HepG2 (cell line): ENCODE results near the gene CAMK1D. TPM values are rescaled to one million over a fixed set of nuclear protein-coding genes. Genes with fewer than 3 reads are reported as not detected.

Experiments
- ATAC-seq: fragments of 200-7000 bp; cut with Tn5 transposase; 3 replicates; pipeline ENCODE4 v1.9.1; 2020; ENCODE audit warnings: mild to moderate bottlenecking, moderate library complexity
- BruUV-seq: library from RNA; stranded (reverse); fragments of 400-500 nt; replicated peaks from 2 replicates; lab custom pipeline; 2021; lab: Mats Ljungman, UMichigan
- CTCF ChIA-PET: fragments of 300-600 bp; formaldehyde crosslinking; extraction: SDS; loops from one replicate; lab custom pipeline; 2021; ENCODE audit warnings: low total read pairs, inconsistent platforms, low intra/inter-chr PET ratio; lab: Yijun Ruan, JAX
- POLR2A ChIA-PET: fragments of 350-600 bp; sonication (Branson Sonifier 250); formaldehyde crosslinking; loops from one replicate; lab custom pipeline; 2020; ENCODE audit warnings: antibody characterized with exemption, inconsistent platforms; lab: Yijun Ruan, JAX
- DNase-seq: peaks from one replicate; pipeline ENCODE4 v3.0.0-alpha.2; 2015; ENCODE audit warnings: low spot score
- FAIRE-seq: peaks from 3 replicates; lab custom pipeline; 2011; peaks lifted over from hg19 to GRCh38; lab: Jason Lieb, UNC
- H2AFZ ChIP-seq: one replicate; pipeline ENCODE4 v1.6.1; 2011; ENCODE audit warnings: low read length, inconsistent platforms
- H3K27ac ChIP-seq: fragments of 300-600 bp; 3 replicates; pipeline ENCODE4 v1.8.0; 2011; ENCODE audit warnings: mixed run types, mild to moderate bottlenecking, mixed read lengths, low read length, inconsistent platforms; ENCODE audit not compliant: insufficient read depth; ENCODE audit errors: extremely low read length
- H3K27me3 ChIP-seq, 2 experiments: fragments of 200-600 bp in 1 of 2; 2 replicates in 1 of 2; 3 replicates in 1 of 2; pipeline versions ENCODE4 v1.6.0 to v1.8.0; 2011; ENCODE audit warnings: low read length in 2 of 2, mild to moderate bottlenecking in 2 of 2, moderate library complexity in 2 of 2, inconsistent platforms in 1 of 2; ENCODE audit not compliant: insufficient read depth in 2 of 2, control insufficient read depth in 1 of 2
- H3K36me3 ChIP-seq, 2 experiments: fragments of 200-600 bp in 1 of 2; replicated peaks in 1 of 2; 2 replicates in 1 of 2; 3 replicates in 1 of 2; pipeline versions ENCODE4 v1.5.1 to v1.8.0; 2011; ENCODE audit warnings: low read length in 2 of 2, inconsistent platforms in 1 of 2; ENCODE audit not compliant: insufficient read depth in 2 of 2, control insufficient read depth in 1 of 2
- H3K4me1 ChIP-seq: 2 replicates; pipeline ENCODE4 v1.5.1; 2012; ENCODE audit warnings: low read length, inconsistent platforms; ENCODE audit not compliant: insufficient read depth
- H3K4me2 ChIP-seq: 2 replicates; pipeline ENCODE4 v1.6.0; 2011; ENCODE audit warnings: low read depth, low read length, inconsistent platforms
- H3K4me3 ChIP-seq, 3 experiments: fragments of 200-600 bp in 1 of 3; sonication (generic), shearing (Covaris generic) in 1 of 3; replicated peaks in 1 of 3; 2 replicates each; pipeline ENCODE4 v1.5.1; 2011 to 2016; ENCODE audit warnings: low read length in 3 of 3, inconsistent platforms in 2 of 3, low read depth in 2 of 3, mild to moderate bottlenecking in 2 of 3, control low read depth in 1 of 3, mixed read lengths in 1 of 3; ENCODE audit not compliant: insufficient read depth in 1 of 3
- H3K79me2 ChIP-seq: one replicate; pipeline ENCODE4 v1.6.1; 2011; ENCODE audit warnings: low read length, inconsistent platforms; ENCODE audit not compliant: insufficient read depth
- H3K9ac ChIP-seq: 2 replicates; pipeline ENCODE4 v1.6.0; 2011; ENCODE audit warnings: mild to moderate bottlenecking, low read depth, low read length, inconsistent platforms; ENCODE audit not compliant: insufficient read depth
- H3K9me3 ChIP-seq: 2 replicates; pipeline ENCODE4 v1.5.1; 2012; ENCODE audit warnings: mild to moderate bottlenecking, low read length
- H4K20me1 ChIP-seq: 2 replicates; pipeline ENCODE4 v1.6.0; 2011; ENCODE audit warnings: inconsistent platforms, mild to moderate bottlenecking, low read length, moderate library complexity; ENCODE audit not compliant: insufficient read depth
- CAMTA2 ChIP-seq: sonication (generic); formaldehyde crosslinking; IDR thresholded peaks from 2 replicates; pipeline ENCODE4 v1.4.0; 2020; ENCODE audit warnings: mild to moderate bottlenecking, missing genetic modification reagents, borderline replicate concordance
- FOXO1 ChIP-seq: sonication (generic); formaldehyde crosslinking; IDR thresholded peaks from 2 replicates; pipeline ENCODE4 v1.4.0; 2020; ENCODE audit warnings: missing genetic modification reagents
- MED8 ChIP-seq: sonication (generic); formaldehyde crosslinking; IDR thresholded peaks from 2 replicates; pipeline ENCODE4 v1.8.1; 2023; ENCODE audit warnings: mild to moderate bottlenecking, missing genetic modification reagents; ENCODE audit not compliant: insufficient replicate concordance
- MYC ChIP-seq: sonication (generic); formaldehyde crosslinking; IDR thresholded peaks from 2 replicates; pipeline ENCODE4 v1.9.0; 2021; ENCODE audit warnings: missing genetic modification reagents, borderline replicate concordance
- RBM39 ChIP-seq: fragments of 200-400 bp; formaldehyde crosslinking; IDR thresholded peaks from one replicate; pipeline ENCODE4 v1.6.1; 2018; ENCODE audit warnings: antibody characterized with exemption, mild to moderate bottlenecking, low read depth, low read length; ENCODE audit not compliant: poor library complexity, severe bottlenecking
- SNAI1 ChIP-seq: sonication (generic); formaldehyde crosslinking; IDR thresholded peaks from 2 replicates; pipeline ENCODE4 v1.5.0; 2020; ENCODE audit warnings: mild to moderate bottlenecking, missing genetic modification reagents, borderline replicate concordance
- TFDP2 ChIP-seq: sonication (generic); formaldehyde crosslinking; IDR thresholded peaks from 2 replicates; pipeline ENCODE4 v1.4.0; 2020; ENCODE audit warnings: missing genetic modification reagents
- ZBTB38 ChIP-seq: sonication (generic); formaldehyde crosslinking; IDR thresholded peaks from 2 replicates; pipeline ENCODE4 v1.5.1; 2020; ENCODE audit warnings: mild to moderate bottlenecking, missing genetic modification reagents
- ZFX ChIP-seq: sonication (generic); formaldehyde crosslinking; IDR thresholded peaks from 2 replicates; pipeline ENCODE4 v1.4.0; 2020; ENCODE audit warnings: mild to moderate bottlenecking, low read depth, missing genetic modification reagents, moderate library complexity
- ZNF496 ChIP-seq: sonication (generic); formaldehyde crosslinking; IDR thresholded peaks from 2 replicates; pipeline ENCODE4 v1.8.1; 2023; ENCODE audit warnings: mild to moderate bottlenecking, moderate library complexity, missing genetic modification reagents; ENCODE audit not compliant: insufficient replicate concordance
- ZNF562 ChIP-seq: sonication (generic); formaldehyde crosslinking; IDR thresholded peaks from 2 replicates; pipeline ENCODE4 v1.8.0; 2022; ENCODE audit warnings: missing genetic modification reagents, borderline replicate concordance
- ZNF800 ChIP-seq: sonication (generic); formaldehyde crosslinking; IDR thresholded peaks from 2 replicates; pipeline ENCODE4 v1.4.0; 2020; ENCODE audit warnings: missing genetic modification reagents
- ZSCAN22 ChIP-seq: sonication (generic); formaldehyde crosslinking; IDR thresholded peaks from 2 replicates; pipeline ENCODE4 v1.4.0; 2020; ENCODE audit warnings: mild to moderate bottlenecking, missing genetic modification reagents
- WGBS: methylation state at CpG from one replicate; pipeline ENCODE4 v1.1.6; 2017; ENCODE audit warnings: low lambda C conversion rate; 5-methylcytosine and 5-hydroxymethylcytosine counted together
- in situ Hi-C: cut with HindIII; loops from 2 replicates; pipeline ENCODE4 v1.10.0; 2017; ENCODE audit warnings: low pct_unique_long_range_greater_than_20kb; ENCODE audit not compliant: extremely low pct_ligation_motif_present
- intact Hi-C: fragments of 100-400 bp; cut with micrococcal nuclease; formaldehyde crosslinking; loops from one replicate; pipeline ENCODE4 v1.10.0; 2022; ENCODE audit not compliant: unreplicated experiment
- polyA plus RNA-seq, 8 experiments: library from polyadenylated mRNA; depleted of rRNA in 3 of 8; stranded (reverse) in 7 of 8; unstranded in 1 of 8; fragments of >200 nt; fragmentation: Illumina TruSeq in 4 of 8; extraction: Trizol in 4 of 8; gene quantifications; 2 replicates each; pipeline versions ENCODE4 v1.2.1 to v1.2.3, GENCODE V29; 2011 to 2016; ENCODE audit warnings: low read depth in 4 of 8, missing spikeins in 1 of 8, mixed read lengths in 1 of 8; ENCODE audit not compliant: insufficient read depth in 1 of 8
- total RNA-seq, 5 experiments: library from RNA; depleted of rRNA; stranded (reverse); fragments of >200 nt; fragmentation: Illumina TruSeq; extraction: Trizol; gene quantifications; 2 replicates each; pipeline ENCODE4 v1.2.3, GENCODE V29; 2016; ENCODE audit warnings: low read depth in 1 of 5
- TF ChIP-seq, protein P1 (sequence below): sonication (generic); IDR thresholded peaks from 2 replicates; pipeline ENCODE4 v1.6.1; 2016; ENCODE audit warnings: low read depth, borderline replicate concordance
- TF ChIP-seq, protein P2 (sequence below): sonication (generic); formaldehyde crosslinking; IDR thresholded peaks from 2 replicates; pipeline ENCODE4 v1.5.1; 2020; ENCODE audit warnings: mild to moderate bottlenecking, missing genetic modification reagents, moderate library complexity

CAMK1D gene
- total and polyA plus RNA-seq, 2 of the 13 experiments (the other 11 are each of a cell fraction or from before 2014, with no cell fraction given), result under 0.01 TPM; not detected in 1

- 0% methylated on average over 30 of the region's 47 CpGs for WGBS
- POLR2A ChIA-PET, result no interaction called here
- Histone ChIP-seq H3K4me2 (peak overlapping the region; percentile 78), H3K36me3 (no peaks in the 10 kb centered on the region), H4K20me1 (no peaks in the 10 kb centered on the region), H3K27ac (no peak overlapping the region), H3K4me1 (peaks cover 20% of the 10 kb centered on the region), H3K27me3 (peaks cover 5 to 46% of the 10 kb centered on the region in 2 experiments; a peak in 4 of 5 replicates), H3K9ac (no peak overlapping the region), H2AFZ (no peak overlapping the region), H3K4me3 (peak overlapping the region; percentile 42 to 62 (median 54)), H3K79me2 (no peaks in the 10 kb centered on the region), H3K9me3 (no peaks in the 10 kb centered on the region)
- in situ Hi-C loops, result no loop called here
- peak; percentile 63 for ATAC-seq
- peak; percentile 29 for DNase-seq
- BruUV-seq, result no TSS peak
- peak; percentile 55 for FAIRE-seq
- intact Hi-C loops, result no loop called here
- CTCF ChIA-PET, result no interaction called here
- TF ChIP-seq, protein P1, sequence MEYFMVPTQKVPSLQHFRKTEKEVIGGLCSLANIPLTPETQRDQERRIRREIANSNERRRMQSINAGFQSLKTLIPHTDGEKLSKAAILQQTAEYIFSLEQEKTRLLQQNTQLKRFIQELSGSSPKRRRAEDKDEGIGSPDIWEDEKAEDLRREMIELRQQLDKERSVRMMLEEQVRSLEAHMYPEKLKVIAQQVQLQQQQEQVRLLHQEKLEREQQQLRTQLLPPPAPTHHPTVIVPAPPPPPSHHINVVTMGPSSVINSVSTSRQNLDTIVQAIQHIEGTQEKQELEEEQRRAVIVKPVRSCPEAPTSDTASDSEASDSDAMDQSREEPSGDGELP, result no peak
- TF ChIP-seq FOXO1 (CRISPR knock-in tag) (0 out of 2 replicates have a peak, but pooled peaks have one; percentile 6), ZSCAN22 (no peak), ZNF800 (CRISPR knock-in tag) (peak; percentile 96), RBM39 (no peak), ZBTB38 (no peak), MYC (CRISPR knock-in tag) (peak; percentile 49; the same call in 1 of the 2 replicates), ZNF562 (no peak), CAMTA2 (CRISPR knock-in tag) (no peak), TFDP2 (CRISPR knock-in tag) (no peak), SNAI1 (CRISPR knock-in tag) (no peak), MED8 (peak; percentile 30), ZNF496 (CRISPR knock-in tag) (no peak), ZFX (no peak)
- TF ChIP-seq, protein P2, sequence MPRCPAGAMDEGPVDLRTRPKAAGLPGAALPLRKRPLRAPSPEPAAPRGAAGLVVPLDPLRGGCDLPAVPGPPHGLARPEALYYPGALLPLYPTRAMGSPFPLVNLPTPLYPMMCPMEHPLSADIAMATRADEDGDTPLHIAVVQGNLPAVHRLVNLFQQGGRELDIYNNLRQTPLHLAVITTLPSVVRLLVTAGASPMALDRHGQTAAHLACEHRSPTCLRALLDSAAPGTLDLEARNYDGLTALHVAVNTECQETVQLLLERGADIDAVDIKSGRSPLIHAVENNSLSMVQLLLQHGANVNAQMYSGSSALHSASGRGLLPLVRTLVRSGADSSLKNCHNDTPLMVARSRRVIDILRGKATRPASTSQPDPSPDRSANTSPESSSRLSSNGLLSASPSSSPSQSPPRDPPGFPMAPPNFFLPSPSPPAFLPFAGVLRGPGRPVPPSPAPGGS (CRISPR knock-in tag), result no peak
Observed at GRCh38 chr10:12350167-12350872, 973 bp downstream of the CAMK1D start.
